ENCODE data around the gene RAB11FIP4.
A peak's percentile ranks its signal among the peaks of the same experiment; 100 is the strongest.

The RAB11FIP4 gene

GRCh38 chr17:31558748-31559583, 167.5 kb downstream of the RAB11FIP4 start (continued):
- TF ChIP-seq ZIC2 (tag by site-specific recombination; IDR thresholded peaks at IDR 0.05) (peak; percentile 13; the same call in 1 of the 2 replicates), ZNF544 (tag by site-specific recombination; IDR thresholded peaks at IDR 0.05) (no peak), ZNF548 (tag by site-specific recombination; IDR thresholded peaks at IDR 0.05) (no peak), ZNF114 (tag by site-specific recombination; IDR thresholded peaks at IDR 0.05) (no peak), ZNF629 (tag by site-specific recombination; IDR thresholded peaks at IDR 0.05) (no peak), BCL6B (tag by site-specific recombination; IDR thresholded peaks at IDR 0.05) (no peak), ZNF677 (tag by site-specific recombination; IDR thresholded peaks at IDR 0.05) (0 out of 2 replicates have a peak, but pooled peaks have one; percentile 9), REST (tag by site-specific recombination; IDR thresholded peaks at IDR 0.05) (no peak), ZFP41 (tag by site-specific recombination; IDR thresholded peaks at IDR 0.05; ENCODE audit: borderline replicate concordance) (no peak), SCRT1 (tag by site-specific recombination; IDR thresholded peaks at IDR 0.05; ENCODE audit: borderline replicate concordance) (no peak), HOXA7 (CRISPR knock-in tag; IDR thresholded peaks at IDR 0.05; ENCODE audit: borderline replicate concordance) (no peak), ZNF37A (tag by site-specific recombination; IDR thresholded peaks at IDR 0.05) (no peak), ZNF843 (tag by site-specific recombination; IDR thresholded peaks at IDR 0.05) (no peak), ZNF660 (tag by site-specific recombination; IDR thresholded peaks at IDR 0.05) (peak; percentile 44), ZNF292 (tag by site-specific recombination; IDR thresholded peaks at IDR 0.05; ENCODE audit: borderline replicate concordance, low read depth) (no peak), ZNF514 (tag by site-specific recombination; IDR thresholded peaks at IDR 0.05) (no peak), ZNF701 (tag by site-specific recombination; IDR thresholded peaks at IDR 0.05) (no peak), ZNF837 (tag by site-specific recombination; IDR thresholded peaks at IDR 0.05) (no peak), ZNF302 (tag by site-specific recombination; IDR thresholded peaks at IDR 0.05; ENCODE audit: low read depth) (no peak), FEZF1 (tag by site-specific recombination; IDR thresholded peaks at IDR 0.05) (no peak), ZNF19 (tag by site-specific recombination; IDR thresholded peaks at IDR 0.05; ENCODE audit: low read depth) (no peak), ZNF610 (tag by site-specific recombination; IDR thresholded peaks at IDR 0.05; ENCODE audit: borderline replicate concordance) (no peak), KLF10 (tag by site-specific recombination; IDR thresholded peaks at IDR 0.05) (peak; percentile 87), SP2 (tag by site-specific recombination; IDR thresholded peaks at IDR 0.05) (peak; percentile 49), ZNF423 (tag by site-specific recombination; IDR thresholded peaks at IDR 0.05) (no peak), ZNF747 (tag by site-specific recombination; IDR thresholded peaks at IDR 0.05) (no peak), ZNF157 (tag by site-specific recombination; IDR thresholded peaks at IDR 0.05) (no peak)
- TF ChIP-seq, protein P1, sequence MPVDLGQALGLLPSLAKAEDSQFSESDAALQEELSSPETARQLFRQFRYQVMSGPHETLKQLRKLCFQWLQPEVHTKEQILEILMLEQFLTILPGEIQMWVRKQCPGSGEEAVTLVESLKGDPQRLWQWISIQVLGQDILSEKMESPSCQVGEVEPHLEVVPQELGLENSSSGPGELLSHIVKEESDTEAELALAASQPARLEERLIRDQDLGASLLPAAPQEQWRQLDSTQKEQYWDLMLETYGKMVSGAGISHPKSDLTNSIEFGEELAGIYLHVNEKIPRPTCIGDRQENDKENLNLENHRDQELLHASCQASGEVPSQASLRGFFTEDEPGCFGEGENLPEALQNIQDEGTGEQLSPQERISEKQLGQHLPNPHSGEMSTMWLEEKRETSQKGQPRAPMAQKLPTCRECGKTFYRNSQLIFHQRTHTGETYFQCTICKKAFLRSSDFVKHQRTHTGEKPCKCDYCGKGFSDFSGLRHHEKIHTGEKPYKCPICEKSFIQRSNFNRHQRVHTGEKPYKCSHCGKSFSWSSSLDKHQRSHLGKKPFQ (tag by site-specific recombination; IDR thresholded peaks at IDR 0.05), result no peak
- TF ChIP-seq, protein P2, sequence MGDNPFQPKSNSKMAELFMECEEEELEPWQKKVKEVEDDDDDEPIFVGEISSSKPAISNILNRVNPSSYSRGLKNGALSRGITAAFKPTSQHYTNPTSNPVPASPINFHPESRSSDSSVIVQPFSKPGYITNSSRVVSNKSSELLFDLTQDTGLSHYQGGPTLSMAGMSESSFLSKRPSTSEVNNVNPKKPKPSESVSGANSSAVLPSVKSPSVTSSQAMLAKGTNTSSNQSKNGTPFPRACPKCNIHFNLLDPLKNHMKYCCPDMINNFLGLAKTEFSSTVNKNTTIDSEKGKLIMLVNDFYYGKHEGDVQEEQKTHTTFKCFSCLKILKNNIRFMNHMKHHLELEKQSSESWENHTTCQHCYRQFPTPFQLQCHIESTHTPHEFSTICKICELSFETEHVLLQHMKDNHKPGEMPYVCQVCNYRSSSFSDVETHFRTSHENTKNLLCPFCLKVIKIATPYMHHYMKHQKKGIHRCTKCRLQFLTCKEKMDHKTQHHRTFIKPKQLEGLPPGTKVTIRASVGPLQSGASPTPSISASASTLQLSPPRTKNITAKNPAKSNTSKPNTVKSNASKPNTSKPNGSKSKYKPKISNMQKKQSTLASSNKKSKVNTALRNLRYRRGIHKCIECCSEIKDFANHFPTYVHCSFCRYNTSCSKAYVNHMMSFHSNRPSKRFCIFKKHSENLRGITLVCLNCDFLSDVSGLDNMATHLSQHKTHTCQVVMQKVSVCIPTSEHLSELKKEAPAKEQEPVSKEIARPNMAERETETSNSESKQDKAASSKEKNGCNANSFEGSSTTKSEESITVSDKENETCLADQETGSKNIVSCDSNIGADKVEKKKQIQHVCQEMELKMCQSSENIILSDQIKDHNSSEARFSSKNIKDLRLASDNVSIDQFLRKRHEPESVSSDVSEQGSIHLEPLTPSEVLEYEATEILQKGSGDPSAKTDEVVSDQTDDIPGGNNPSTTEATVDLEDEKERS (tag by site-specific recombination; IDR thresholded peaks at IDR 0.05), result no peak
- TF ChIP-seq, protein P3, sequence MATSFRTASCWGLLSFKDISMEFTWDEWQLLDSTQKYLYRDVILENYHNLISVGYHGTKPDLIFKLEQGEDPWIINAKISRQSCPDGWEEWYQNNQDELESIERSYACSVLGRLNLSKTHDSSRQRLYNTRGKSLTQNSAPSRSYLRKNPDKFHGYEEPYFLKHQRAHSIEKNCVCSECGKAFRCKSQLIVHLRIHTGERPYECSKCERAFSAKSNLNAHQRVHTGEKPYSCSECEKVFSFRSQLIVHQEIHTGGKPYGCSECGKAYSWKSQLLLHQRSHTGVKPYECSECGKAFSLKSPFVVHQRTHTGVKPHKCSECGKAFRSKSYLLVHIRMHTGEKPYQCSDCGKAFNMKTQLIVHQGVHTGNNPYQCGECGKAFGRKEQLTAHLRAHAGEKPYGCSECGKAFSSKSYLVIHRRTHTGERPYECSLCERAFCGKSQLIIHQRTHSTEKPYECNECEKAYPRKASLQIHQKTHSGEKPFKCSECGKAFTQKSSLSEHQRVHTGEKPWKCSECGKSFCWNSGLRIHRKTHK (tag by site-specific recombination; IDR thresholded peaks at IDR 0.05), result no peak

All from HEK293 (cell line).